ENCODE measurements around the gene CDCA3.
"Not testable (repeated sequence)": the region's sequence is repeated elsewhere in the genome, so short reads cannot be mapped to it uniquely, and the experiment has no call there.

The CDCA3 gene

DNA sequence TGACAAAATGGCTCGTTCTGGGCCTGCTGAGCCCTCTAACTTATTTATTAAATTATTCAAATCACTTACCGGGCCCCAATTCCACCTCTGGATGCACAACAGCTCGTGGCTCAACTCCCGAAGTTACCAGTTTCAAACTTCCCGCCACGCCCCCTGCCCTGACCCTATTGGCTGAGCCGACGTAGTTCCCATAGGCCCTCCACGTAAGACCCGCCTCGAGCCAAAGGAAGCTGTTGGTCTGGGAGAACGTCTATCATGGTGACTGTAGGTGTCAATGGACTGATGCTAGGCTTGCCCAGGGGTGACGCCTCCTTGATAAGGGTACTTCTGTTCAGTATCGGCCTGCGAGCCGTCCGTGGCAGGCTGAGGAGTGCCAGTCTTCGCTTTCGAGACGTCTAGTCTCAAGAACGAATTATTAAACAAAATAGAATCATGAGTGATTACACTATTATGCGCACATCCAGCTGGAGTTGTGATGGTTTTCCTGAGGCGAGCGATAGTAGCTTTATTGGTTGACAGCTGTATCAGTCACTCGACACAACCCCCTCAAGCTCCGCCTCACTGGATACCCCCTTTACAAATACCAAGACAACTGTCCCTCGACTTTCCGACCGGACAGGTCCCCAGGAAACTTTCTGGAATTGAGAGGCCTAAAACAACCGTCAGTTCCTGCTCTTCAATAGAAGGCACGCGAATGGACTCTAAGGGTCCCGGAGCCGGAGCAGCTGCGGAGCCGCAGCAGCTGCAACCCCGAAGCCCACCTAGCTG lies at the start of gene CDCA3:
Gene CDCA3 (minus strand): TSS at position 134 of the 768 bp plus-strand sequence. CDS start 334 bp downstream, outside the sequence.
- peak; percentile 99 for DNase-seq

DNA sequence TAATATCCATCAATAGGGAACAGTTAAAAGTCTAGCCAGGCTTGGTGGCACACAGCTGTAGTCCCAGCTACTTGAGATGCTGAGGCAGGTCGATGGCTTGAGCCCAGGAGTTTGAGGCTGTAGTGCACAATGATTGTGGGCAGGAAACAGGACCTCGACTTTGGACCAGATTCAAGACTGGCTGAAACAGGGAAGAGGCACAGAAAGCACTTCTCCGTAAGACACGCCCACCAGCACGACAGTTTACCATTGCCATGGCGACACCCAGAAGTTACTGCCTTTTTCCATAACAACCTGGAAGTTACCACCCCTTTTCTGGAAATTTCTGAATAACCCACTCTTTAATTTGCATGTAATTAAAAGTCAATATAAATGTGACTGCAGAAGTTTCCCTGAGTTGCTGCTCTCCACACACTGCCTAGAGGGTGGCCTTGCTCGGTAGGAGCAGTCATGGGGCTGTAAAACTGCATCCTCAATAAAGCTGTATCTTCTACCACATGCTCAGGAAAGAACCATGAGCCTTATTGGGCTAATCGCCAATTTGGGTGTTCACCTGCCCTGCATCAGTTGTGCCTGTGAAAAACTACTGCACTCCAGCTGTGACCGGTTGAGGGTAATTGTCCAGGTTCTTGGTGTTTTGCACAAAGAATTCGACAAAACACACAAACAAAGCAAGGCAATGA lies 48.9 kb upstream of the CDCA3 start:
- peak; percentile 78 for DNase-seq

DNA sequence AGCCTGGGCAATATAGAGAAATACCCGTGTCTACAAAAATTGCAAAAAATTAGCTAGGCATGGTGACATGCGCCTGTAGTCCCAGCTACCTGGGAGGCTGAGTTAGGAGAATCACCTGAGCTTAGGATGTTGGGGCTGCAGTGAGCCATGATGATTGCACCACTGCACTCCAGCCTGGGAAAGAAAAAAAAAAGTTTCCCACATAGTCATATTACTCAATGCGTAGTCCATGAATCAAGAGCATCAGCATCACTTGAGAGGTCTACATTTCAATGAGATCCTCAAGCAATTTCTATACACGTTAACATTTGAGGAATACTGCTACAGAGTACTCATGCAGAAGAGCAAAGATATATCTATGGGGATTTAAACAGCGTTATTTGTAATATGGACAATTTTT lies 48.3 kb upstream of the CDCA3 start:
- DNase-seq = no peak

DNA sequence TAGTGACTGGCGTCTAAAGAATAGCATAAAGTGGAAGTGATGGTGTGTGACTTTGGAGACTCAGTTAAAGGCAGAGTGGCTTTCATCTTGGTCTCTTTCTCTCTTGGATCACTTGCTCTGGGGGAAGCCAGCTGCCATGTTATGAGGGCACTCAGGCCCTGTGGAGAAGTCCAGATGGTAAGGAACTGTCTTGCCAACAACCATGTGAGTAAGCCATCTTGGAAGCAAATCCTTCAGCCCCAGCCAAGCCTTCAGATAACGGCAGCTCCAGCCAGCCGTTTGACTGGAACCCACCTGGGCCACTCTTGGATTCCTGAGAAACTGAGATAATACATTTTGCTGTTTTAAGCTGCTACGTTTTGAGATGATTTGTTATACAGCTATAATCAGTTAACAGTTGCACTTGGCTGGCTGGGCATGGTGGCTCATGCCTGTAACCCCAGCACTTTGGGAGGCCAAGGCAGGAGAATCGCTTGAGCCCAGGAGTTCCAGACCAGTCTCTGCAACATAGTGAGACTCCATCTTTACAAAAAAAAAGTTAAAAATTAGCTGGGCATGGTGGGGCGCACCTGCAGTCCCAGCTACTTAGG lies 45.9 kb upstream of the CDCA3 start:
- DNase-seq = no peak

DNA sequence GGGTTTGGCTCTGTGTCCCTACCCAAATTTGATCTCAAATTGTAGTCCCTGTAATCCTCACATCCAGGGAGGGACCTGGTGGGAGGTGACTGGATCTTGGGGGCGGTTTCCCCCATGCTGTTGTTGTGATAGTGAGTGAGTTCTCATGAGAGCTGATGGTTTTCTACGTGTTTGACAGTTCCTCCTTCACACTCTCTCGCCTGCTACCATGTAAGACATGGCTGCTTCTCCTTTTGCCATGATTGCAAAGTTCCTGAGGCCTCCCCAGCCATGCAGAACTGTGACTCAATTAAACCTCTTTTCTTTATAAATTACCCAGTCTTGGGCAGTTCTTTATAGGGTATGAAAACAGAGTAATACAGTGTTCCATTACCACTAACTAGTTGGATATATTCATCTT lies 43.2 kb upstream of the CDCA3 start:
- DNase-seq = no peak

DNA sequence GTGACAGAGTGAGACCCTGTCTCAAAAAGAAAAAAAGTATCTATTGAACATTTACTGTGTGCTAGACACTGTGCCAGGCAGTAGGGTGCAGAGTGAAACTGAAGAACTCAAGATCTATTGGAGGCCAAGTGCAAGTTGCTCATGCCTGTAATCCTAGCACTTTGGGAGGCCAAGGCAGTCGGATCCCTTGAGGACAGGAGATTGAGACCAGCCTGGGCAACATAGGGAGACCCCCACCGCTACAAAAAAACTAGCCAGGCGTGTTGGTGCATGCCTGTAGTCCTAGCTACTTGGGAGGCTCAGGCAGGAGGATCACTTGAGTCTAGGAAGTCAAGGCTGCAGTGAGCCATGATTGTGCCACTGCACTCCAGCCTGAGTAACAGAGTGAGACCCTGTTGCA lies 41.6 kb upstream of the CDCA3 start:
- DNase-seq = not testable (repeated sequence)

DNA sequence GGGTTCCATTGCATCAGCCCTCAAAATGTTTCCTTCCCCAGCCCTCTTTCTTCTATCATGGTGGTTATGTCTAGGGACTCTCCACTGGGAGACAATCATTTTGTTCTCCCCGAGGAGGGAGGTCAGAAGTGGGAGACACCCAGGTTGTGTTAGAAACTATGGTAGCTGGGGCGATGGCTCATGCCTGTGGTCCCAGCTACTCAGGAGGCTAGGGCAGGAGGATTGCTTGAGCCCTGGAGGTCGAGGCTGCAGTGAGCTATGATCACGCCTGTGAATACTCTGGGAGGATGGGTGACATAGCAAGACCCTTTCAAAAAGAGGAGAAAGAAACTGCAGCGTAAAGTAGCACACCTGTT lies 40.5 kb upstream of the CDCA3 start:
- DNase-seq = no peak

DNA sequence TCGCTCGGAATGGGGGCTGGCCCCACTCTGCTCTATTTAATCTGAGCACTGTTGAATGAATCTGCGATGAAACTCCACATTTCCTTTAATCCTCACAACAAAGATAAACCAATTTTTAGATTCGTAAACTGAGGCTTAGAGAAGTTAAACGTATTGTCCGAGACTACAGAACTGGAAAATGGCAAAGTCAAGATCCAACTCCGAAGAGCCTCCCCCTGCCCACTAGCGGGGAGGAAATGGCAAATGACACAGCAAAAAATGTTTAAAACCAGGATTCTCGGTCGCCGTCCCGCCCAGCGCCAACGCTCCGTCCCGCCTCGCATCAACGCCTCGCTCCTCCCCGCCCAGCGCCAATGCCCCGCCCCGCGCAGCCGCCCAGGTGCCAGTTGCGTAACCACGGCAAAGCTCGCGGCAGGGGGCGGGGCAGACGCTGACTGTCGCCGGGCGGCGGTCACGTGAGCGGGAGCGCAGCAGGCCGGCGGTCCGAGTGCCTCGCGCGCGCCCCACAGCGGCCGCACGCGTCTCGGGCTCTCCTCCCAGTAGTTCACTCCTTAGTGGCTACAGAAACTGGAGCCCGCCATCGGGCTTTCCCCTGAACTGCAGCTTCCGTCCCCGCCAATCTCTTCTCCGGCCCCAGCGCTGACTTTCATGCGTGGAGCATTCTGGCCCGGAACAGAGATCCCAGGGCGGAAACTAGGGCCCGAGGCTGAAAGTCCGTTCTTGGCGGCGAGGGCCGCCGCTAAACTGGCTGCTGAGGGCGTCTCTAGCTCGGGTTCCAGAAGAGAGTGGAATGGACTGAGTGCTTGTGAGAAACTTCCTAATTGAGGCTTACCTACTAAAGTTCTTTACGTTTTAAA lies 39.9 kb upstream of the CDCA3 start:
- DNase-seq = peak; percentile 98

DNA sequence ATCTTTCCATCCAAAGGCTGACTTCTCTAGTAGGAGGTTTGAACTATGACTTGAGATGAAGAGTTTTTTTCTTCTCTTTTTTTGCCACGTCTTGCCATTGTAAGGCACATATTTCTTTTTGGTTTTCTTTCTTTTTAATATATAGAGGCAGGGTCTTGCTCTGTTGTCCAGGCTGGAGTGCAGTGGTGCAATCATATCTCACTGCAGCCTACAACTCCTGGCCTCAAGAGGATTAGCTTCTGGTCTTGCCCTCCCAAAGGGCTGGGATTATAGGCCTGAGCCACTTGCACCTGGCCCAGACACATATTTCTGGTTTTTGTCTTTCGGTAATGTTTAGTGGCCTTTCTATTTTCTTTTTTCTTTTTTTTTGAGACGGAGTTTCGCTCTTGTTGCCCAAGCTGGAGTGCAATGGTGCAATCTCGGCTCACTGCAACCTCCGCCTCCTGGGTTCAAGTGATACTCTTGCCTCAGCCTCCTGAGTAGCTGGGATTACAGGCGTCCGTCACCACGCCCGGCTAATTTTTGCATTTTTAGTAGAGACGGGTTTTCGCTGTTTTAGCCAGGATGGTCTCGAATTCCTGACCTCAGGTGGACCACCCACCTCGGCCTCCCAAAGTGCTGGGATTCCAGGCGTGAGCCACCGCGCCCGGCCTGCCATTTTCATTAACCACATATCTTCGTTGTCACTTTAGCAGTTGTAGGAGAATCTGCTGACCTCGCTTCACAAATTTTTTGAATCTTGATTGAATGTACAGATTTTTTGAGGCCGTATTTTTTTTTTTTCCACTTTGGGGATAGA lies 38.9 kb upstream of the CDCA3 start:
- DNase-seq = not testable (repeated sequence)

DNA sequence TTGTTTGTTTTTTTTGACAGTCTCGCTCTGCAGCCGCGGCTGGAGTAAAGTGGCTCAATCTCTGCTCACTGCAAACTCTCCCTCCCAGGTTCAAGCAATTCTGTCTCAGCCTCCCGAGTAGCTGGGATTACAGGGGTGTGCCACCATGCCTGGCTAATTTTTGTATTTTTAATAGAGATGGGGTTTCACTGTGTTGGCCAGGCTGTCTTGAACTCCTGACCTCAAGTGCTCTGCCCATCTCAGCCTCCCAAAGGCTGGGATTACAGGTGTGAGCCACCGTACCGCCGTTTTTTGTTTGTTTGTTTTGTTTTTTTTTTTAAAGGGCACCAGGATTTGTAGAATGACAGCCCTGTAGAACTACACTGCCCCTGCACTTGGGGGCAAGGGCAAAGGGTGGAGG lies 37.7 kb upstream of the CDCA3 start:
- DNase-seq = not testable (repeated sequence)

DNA sequence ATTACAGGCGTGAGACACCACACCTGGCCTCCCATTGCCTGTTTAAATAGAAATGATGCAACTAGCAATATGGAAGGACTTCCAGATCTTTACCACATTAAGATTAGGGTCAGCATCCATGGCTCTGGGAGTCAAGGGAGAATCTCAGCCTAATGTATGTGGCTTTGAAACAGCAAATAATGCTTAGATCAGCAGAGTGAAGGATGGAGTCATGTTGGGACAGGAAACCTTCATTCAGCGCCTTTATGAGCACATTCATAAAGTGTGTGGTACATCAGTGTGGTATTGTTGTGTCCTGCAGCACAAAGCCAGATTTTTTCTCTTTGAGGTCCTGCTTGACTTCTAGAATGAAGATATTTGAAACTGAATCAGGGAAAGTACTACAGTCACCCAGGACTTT lies 37.3 kb upstream of the CDCA3 start:
- no peak for DNase-seq

DNA sequence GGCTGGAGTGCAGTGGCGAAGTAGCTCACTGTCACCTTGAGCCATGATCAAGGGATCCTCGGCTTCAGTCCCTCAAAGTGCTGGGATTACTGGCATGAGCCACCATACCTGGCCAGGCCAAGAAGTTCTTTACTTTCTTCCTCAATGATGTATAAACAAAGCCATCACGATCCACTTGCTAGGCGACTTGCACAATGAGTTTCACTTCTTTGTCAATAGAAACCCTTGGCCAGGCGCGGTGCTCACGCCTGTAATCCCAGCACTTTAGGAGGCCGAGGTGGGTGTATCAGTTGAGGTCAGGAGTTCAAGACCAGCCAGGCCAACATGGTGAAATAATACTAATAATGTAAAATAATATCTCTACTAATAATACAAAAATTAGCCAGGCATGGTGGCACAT lies 36.4 kb upstream of the CDCA3 start:
- DNase-seq = no peak

DNA sequence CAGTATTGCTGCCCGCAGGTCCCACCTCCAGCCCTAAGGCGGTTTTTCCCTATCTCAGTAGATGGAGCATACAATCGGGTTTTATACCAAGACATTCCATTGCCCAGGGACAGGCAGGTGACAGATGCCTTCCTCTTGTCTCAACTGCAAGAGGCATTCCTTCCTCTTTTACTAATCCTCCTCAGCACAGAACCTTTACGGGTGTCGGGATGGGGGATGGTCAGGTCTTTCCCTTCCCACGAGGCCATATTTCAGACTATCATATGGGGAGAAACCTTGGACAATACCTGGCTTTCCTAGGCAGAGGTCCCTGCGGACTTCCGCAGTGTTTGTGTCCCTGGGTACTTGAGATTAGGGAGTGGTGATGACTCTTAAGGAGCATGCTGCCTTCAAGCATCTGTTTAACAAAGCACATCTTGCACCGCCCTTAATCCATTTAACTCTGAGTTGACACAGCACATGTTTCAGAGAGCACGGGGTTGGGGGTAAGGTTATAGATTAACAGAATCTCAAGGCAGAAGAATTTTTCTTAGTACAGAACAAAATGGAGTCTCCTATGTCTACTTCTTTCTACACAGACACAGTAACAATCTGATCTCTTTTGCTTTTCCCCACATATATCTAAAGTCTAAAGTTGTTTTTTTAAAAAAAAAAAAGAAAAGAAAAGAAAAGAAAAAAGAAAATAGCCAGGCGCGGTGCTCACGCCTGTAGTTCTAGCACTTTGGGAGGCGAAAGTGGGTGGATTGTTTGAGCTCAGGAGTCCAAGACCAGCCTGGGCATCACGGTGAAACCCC lies 35.3 kb upstream of the CDCA3 start:
- DNase-seq = not testable (repeated sequence)

DNA sequence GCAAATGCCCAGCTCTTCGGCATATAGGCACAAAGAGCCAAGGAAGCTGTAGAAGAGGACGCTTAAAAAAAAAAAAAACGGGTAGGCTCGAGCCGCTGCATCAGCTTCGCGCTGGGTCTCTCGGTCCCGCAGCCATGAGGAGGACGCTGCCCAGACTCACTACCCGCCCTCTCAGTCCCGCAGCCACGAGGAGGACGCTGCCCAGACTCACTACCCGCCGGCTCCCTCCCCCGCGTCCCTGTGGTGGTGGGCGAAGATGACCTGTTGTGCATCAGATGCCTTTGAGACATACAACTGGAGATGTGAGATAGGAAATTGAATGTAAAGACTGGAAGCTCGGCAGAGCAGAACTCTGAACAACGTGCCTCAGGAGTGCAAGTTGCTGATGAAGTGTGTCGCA lies 33.5 kb upstream of the CDCA3 start:
- no peak for DNase-seq

DNA sequence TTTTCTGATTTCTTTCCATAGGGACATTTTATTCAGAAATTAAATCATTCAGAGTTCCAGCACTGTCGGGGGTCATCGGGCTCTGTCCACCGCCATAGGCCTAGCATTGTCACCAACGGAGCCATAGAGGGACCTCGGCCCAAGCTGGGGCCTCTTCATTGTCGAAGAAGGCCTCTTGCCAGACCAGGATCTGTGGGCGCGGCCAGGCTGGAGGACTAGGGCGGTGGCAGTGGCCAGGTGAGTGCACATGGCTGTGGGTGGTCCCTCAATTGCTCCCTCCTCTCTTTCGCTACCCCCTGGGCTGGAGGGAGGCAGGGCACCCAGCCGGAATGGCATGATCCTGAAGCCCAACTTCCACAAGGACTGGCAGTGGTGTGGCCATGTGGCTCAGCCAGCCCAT lies 32.6 kb upstream of the CDCA3 start:
- no peak for DNase-seq

DNA sequence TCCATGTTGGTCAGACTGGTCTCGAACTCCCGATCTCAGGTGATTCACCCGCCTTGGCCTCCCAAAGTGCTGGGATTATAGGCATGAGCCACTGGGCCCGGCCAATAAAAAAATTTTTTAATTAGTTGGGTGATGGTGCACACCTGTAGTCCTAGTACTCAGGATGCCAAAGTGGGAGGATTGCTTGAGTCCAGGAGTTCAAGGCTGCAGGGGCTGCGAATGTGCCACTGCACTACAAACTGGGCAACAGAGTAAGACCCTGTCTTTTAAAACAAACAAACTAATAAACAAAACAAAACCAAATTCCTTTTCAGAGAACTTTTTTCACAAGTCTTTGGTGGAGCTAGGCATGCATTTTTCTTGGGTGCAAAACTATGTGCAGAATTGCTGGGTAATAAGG lies 32.2 kb upstream of the CDCA3 start:
- no peak for DNase-seq

DNA sequence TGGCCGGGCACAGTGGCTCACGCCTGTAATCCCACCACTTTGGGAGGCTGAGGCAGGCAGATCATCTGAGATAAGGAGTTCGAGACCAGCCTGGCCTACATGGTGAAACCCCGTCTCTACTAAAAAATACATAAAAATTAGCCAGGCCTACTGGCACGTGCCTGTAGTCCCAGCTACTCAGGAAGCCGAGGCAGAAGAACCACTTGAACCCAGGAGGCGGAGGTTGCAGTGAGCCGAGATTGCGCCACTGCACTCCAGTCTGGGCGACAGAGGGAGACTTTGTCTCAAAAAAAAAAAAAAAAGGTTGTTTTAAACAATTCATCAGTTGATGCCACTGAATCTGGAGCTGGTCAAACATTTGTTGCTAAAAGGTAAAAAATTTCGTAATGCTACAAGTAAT lies 28.7 kb upstream of the CDCA3 start:
- DNase-seq = not testable (repeated sequence)

DNA sequence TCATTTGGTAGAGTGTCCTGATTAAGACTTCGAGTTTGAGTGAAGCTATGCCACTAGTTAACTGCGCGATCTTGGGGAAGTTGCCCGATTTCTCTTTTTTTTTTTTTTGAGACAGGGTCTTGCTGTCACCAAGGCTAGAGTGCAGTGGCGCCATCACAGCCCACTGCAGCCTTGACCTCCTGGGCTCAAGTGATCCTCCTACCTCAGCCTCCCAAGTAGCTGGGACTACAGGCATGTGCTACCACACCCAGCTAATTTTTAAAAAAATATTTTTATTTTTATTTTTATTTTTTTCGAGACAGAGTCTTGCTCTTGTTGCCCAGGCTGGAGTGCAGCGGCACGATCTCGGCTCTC lies 22.9 kb upstream of the CDCA3 start:
- DNase-seq = not testable (repeated sequence)

DNA sequence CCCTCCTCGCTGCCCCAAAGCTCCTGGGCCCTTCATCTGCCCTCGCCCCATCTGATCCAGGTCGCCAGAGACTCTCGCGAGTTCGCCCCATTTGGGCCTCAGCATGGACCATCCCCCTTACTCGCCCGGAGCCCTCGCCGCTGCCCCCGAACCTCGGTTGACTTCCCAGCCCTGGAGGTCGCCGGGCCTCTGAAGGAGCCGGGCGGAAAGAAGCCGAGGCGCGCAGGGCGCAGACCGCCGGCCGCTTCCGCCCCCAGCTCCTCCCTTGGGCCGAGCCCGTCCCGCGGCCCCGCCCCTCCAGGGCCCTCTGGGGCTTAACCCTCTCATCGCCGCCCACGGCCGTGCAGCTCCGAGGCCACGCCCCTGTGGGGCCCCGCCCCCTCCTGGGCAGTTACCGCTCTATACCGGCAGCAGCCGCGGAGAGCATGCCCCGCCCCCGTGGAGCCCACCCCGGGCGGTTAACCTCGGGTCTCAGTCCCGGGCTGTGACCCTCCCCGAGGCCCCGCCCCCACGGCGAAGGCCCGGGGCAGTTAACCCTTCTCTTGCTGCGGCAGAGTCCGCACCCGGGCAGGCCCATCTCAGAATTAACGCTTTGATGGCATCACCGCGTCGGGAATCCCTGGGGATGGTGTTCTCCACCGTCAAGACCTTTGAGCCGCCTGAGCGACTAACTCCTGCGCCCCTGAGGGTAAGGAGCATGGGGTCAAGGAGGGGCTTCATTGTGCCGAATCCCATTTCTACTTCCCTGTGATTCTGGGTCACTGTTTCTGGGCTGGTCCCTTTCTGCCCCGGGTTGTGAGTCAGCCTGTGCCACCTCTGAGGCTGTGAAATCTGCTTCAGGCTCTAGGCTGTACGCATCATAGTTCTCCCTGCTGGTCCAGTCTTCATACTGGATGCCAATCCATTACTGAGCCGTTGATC lies 22.3 kb upstream of the CDCA3 start, which contains the start of gene SPSB2:
Gene SPSB2 (minus strand): TSS at position 210 of the 921 bp plus-strand sequence. CDS start 402 bp downstream, outside the sequence.
- DNase-seq = peak; percentile 99
